Measurements from ENCODE around the gene IGLL1. TPM values are rescaled to one million over a fixed set of nuclear protein-coding genes. Genes with fewer than 3 reads are reported as not detected.
"Not testable (repeated sequence)": the region's sequence is repeated elsewhere in the genome, so short reads cannot be mapped to it uniquely, and the experiment has no call there.

IGLL1 gene
- total RNA-seq, 1 experiment from 2014 or later: not detected

DNA sequence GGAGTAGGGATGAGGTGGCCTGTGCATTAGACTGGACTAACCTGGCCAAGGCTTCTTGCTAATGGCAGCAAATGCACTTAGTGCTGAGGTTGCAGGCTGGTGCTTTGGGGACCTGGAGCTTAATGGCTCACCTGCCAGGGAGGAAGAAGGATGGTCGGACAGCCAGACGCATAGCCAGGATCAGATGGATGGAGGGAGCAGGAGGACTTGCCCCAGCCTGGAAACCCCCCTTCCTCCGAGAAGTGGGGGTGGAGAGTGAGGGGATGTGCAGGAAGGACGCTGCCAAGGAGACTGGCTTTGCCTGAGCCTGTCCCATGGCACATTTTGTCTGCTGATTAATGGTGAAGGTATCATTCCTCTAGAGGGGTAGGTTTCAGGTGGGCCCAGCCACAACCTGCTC is 17.9 kb downstream of the IGLL1 start:
- DNase-seq (ENCODE audit: low spot score): no peak

DNA sequence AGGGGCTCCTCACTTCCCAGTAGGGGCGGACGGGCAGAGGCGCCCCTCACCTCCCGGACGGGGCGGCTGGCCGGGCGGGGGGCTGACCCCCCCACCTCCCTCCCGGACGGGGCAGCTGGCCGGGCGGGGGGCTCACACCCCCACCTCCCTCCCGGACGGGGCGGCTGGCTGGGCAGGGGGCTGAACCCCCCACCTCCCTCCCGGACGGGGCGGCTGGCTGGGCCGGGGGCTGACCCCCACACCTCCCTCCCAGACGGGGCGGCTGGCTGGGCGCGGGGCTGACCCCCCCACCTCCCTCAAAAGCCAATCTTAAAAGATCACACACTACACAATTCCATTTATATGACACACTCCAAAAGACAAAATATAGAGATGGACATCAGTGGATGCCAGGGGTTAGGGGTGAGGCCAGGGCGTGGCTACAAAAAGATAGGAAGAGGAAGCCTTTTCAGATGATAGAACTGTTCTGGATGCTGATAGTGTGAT is 19.0 kb downstream of the IGLL1 start:
- not testable (repeated sequence) for DNase-seq (ENCODE audit: low spot score)

DNA sequence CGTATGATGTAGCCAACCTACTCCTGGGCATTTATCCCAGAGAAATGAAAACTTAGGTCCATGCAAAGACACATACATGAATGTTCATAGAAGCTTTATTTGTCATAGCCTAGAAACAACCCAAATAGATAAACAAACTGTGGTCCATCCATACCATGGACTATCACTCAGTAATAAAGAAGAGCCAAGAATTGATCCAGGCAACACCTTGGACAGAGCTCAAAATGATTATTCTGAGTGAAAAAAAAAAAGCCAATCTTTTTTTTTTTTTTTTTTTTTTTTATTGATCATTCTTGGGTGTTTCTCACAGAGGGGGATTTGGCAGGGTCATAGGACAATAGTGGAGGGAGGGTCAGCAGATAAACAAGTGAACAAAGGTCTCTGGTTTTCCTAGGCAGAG is 19.9 kb downstream of the IGLL1 start:
- not testable (repeated sequence) for DNase-seq (ENCODE audit: low spot score)

GRCh38 chr22:23557467-23557866 is 22.6 kb downstream of the IGLL1 start:
- no peak for DNase-seq (ENCODE audit: low spot score)

DNA sequence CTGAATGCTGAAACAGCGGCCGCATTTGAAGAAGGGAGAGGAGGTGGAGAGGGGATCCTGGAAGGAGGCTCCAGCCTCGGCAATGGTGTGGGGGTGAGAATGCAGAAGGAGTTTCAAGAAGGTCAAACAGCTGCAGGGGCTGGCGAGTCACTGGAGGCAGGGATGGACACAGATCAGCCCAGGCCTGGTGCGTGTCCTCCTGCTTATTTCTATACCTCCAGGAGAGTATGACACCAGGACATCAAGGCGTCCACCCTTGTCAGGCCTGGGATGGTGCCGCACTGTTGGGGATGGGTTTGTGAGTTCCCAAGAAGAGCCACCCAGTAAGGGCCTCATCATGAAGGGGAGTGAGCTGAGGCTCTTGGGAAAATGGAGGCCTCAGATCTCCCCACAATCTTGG is 23.1 kb downstream of the IGLL1 start:
- DNase-seq (ENCODE audit: low spot score): no peak

DNA sequence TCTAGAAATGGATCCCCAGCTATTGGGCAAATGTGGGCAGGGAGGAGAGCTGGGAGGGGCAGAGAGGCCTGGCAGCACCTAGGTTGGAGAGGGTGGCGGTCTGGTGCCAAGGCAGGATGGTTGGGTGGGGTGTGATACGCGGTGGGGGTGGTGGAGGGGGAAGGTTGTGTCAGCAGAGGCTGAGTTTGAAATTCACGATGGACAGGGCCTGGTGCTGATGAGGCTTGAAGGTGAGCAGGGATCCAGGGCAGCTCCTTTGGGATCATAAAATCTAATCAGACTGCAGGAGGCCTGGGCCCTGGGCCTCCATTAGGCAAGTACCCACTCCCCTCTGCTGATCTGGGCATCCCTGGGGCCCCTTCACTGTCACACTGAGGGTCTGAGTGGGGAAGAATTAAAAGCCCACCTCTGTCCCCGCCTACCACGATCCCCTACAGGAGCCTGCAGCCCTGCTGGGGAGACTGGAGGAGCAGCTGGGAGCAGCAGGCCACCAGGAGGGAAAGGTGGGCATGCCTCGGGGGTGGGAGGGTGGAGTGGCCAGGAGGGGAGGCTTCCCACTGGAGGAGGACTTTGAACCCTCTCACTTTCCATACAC is 24.0 kb downstream of the IGLL1 start:
- DNase-seq (ENCODE audit: low spot score): no peak

DNA sequence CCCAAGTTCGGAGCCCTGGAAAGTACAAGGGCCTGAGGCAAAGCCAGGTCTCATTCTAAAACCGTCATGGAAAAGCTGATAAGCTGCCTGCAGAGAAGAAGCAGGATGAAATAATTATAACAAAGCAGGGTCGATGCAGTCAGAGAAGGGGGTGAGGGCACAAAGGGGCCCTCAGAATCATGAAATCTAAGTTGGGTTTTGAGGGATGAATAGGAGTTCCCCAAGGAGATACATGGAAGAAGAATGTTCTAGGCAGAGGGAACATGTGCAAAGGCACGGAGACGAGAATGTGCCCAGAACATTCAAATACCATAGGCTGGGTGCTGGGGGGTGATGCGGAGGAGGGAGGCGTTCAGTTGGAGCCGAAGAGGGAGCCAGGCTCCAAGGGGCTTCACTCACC is 25.0 kb downstream of the IGLL1 start:
- no peak for DNase-seq (ENCODE audit: low spot score)

GRCh38 chr22:23553924-23554870 is 25.9 kb downstream of the IGLL1 start:
- no peak for DNase-seq (ENCODE audit: low spot score)

GRCh38 chr22:23553438-23553837 is 26.7 kb downstream of the IGLL1 start:
- DNase-seq (ENCODE audit: low spot score): no peak

DNA sequence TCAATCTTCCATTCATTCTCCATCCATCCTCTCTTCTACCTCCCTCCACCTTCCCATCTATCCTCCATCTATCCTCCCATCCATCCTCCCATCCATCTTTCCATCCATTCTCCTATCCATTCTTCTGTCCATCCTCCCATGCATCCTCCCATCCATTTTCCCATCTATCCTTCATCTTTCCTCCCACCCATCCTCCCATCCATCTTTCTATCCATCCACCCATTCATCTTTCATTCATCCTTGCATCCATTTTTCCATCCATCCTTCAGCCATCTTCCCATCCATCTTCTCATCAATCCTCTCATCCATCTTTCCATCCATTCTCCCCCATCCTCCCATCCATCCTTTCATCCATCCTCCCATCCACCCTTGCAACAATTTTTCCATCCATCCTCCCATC is 27.5 kb downstream of the IGLL1 start:
- DNase-seq (ENCODE audit: low spot score): no peak

DNA sequence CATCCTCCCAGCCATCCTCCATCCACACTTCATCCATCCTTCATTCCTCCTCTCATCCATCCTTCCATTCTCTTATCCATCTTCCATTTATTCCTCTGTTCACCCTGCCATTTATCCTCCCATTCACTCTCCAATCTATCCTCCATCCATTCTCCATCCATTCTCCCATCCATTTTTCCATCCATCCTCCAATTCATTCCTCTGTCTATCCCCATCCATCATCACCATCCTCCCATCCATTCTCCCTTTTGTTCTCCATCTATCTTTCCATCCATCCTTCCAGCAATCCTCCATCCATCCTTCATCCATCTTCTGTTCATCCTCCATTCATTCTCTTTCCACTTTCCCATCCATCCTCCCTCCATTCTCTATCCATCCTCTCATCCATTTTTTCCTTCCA is 28.7 kb downstream of the IGLL1 start:
- DNase-seq (ENCODE audit: low spot score): no peak

GRCh38 chr22:23550049-23550650 is 29.9 kb downstream of the IGLL1 start:
- no peak for DNase-seq (ENCODE audit: low spot score)

DNA sequence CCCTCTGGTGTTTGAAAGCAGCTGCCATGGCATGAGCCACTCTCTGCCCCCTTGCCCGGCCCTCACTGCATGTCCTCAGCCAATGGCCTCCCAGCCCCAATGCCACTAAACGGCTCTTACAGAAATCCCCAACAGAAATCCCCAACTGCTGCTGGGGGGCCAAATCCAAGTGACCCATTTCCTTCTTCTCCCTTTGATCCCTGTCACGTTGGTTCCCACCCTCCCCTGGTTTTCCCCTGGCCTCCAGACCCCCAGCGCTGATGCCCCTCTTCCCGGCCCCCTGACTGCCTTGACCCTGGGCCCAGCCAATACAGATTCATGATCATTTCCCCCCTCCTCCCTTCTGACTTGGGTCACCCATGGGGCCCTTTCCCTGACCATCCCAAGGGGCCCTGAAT is 30.9 kb downstream of the IGLL1 start:
- no peak for DNase-seq (ENCODE audit: low spot score)

DNA sequence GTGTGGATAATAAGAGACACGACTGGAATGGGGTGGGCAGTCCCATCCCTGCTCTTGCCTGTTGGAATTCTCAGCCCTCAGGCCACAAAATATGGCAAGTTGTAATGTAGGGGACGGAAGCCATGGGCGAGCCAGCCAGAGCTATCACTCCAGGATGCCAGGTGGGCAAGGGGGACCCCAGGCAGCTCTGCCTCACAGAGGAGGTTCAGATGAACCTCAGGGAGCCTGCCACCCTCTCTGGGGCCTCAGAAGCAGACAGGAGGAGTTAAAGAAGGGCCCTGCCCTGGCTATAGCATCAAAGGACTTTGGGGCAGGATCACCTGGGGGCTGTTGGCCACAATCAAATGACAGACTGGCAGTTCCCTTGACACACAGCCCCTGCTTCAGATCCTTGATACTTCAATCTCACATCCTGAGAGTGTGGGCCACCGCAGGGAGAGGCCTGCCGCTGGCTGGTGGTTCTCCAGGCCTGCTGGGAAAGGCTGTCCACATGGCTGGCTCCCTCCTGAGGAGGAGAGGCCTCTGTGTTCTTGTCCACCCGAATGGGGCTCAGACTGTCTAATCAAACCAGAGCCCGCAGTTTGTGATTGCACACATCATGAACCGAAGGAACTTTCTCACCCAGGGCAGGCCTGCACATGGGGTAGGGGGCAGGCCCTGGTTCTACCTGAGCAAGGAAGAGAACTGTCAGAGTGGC is 31.4 kb downstream of the IGLL1 start:
- DNase-seq (ENCODE audit: low spot score): no peak

DNA sequence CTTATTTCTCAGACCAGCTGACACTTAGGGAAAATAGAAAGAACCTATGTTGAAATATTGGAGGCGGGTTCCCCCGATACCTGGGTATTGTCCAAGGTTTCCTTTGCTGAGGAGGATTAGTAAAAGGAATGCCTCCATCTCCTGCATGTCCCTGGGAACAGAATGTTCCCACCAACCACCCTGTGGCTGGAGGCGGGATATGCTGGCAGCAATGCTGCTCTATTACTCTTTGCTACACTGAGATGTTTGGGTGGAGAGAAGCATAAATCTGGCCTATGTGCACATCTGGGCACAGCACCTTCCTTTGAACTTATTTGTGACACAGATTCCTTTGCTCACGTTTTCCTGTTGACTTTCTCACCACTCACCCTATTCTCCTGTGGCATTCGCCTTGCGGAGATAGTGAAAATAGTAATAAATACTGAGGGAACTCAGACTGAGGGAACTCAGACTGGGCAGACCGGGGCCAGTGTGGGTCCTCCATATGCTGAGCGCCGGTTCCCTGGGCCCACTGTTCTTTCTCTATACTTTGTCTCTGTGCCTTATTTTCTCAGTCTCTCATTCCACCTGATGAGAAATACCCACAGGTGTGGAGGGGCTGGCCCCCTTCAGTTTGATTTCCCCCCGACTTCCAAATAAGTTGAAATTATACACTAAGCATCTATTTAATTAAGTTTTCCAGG is 32.1 kb downstream of the IGLL1 start:
- no peak for DNase-seq (ENCODE audit: low spot score)

DNA sequence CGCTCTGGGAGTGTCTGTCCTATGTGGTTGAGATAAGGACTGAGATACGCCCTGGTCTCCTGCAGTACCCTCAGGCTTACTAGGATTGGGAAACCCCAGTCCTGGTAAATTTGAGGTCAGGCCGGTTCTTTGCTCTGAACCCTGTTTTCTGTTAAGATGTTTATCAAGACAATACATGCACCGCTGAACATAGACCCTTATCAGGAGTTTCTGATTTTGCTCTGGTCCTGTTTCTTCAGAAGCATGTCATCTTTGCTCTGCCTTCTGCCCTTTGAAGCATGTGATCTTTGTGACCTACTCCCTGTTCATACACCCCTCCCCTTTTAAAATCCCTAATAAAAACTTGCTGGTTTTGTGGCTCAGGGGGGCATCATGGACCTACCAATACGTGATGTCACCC is 32.7 kb downstream of the IGLL1 start:
- not testable (repeated sequence) for DNase-seq (ENCODE audit: low spot score)

DNA sequence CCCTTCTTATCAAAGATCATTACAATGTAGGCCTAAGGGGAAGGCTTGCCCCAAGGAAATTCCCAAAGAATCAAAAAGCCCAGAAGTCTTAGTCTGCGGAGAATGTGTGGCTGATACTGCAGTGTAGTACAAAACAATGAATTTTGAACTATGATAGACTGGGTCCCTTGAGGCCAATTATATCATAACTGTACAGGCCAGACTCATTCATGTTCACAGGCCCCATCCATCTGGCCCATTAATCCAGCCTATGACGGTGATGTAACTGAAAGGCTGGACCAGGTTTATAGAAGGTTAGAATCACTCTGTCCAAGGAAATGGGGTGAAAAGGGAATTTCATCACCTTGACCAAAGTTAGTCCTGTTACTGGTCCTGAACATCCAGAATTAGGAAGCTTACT is 35.2 kb downstream of the IGLL1 start:
- no peak for DNase-seq (ENCODE audit: low spot score)

GRCh38 chr22:23543506-23544000 is 36.5 kb downstream of the IGLL1 start:
- DNase-seq (ENCODE audit: low spot score): not testable (repeated sequence)

DNA sequence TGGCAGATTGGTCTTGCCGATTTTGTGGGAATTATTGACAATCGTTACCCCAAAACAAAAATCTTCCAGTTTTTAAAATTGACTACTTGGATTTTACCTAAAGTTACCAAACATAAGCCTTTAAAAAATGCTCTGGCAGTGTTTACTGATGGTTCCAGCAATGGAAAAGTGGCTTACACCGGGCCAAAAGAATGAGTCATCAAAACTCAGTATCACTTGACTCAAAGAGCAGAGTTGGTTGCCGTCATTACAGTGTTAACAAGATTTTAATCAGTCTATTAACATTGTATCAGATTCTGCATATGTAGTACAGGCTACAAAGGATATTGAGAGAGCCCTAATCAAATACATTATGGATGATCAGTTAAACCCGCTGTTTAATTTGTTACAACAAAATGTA is 37.2 kb downstream of the IGLL1 start:
- peak; percentile 39 for DNase-seq (ENCODE audit: low spot score)

GRCh38 chr22:23542391-23542790 is 37.7 kb downstream of the IGLL1 start:
- not testable (repeated sequence) for DNase-seq (ENCODE audit: low spot score)

GRCh38 chr22:23541849-23542281 is 38.2 kb downstream of the IGLL1 start:
- peak; percentile 17 for DNase-seq (ENCODE audit: low spot score)
